H9 (cell line): ENCODE data around the gene MMRN1. TPM values are rescaled to one million over a fixed set of nuclear protein-coding genes. Genes with fewer than 3 reads are reported as not detected.
A peak's percentile ranks its signal among the peaks of the same experiment; 100 is the strongest.

Experiments
- DNase-seq: peaks from one replicate; pipeline ENCODE4 v3.0.0-alpha.2; 2017
- H2AFZ ChIP-seq: one replicate; pipeline ENCODE4 v1.6.1; 2013; ENCODE audit warnings: mild to moderate bottlenecking, low read length, control low read depth, moderate library complexity
- H2AK5ac ChIP-seq: 2 replicates; pipeline ENCODE4 v1.6.1; 2013; ENCODE audit warnings: low read length, control low read depth, mixed read lengths; ENCODE audit not compliant: insufficient read length
- H2BK120ac ChIP-seq: one replicate; pipeline ENCODE4 v1.6.1; 2013; ENCODE audit warnings: low read depth, mild to moderate bottlenecking, low read length, control low read depth, inconsistent platforms; ENCODE audit not compliant: poor library complexity, severe bottlenecking
- H2BK12ac ChIP-seq: 2 replicates; pipeline ENCODE4 v1.6.1; 2013; ENCODE audit warnings: low read length, control low read depth, mixed read lengths, low read depth; ENCODE audit not compliant: insufficient read length
- H2BK15ac ChIP-seq: 2 replicates; pipeline ENCODE4 v1.6.1; 2013; ENCODE audit warnings: low read depth, low read length, control low read depth
- H2BK20ac ChIP-seq: one replicate; pipeline ENCODE4 v1.6.1; 2013; ENCODE audit warnings: low read depth, mild to moderate bottlenecking, low read length, control low read depth, inconsistent platforms; ENCODE audit not compliant: poor library complexity, severe bottlenecking
- H2BK5ac ChIP-seq: 2 replicates; pipeline ENCODE4 v1.6.1; 2013; ENCODE audit warnings: low read length, control low read depth, mixed read lengths; ENCODE audit not compliant: insufficient read length
- H3K14ac ChIP-seq: 2 replicates; pipeline ENCODE4 v1.6.1; 2013; ENCODE audit warnings: low read length, control low read depth; ENCODE audit not compliant: insufficient read depth
- H3K18ac ChIP-seq: 2 replicates; pipeline ENCODE4 v1.6.1; 2013; ENCODE audit warnings: low read depth, mild to moderate bottlenecking, mixed read lengths, low read length, control low read depth; ENCODE audit not compliant: insufficient read length
- H3K23ac ChIP-seq: 2 replicates; pipeline ENCODE4 v1.6.1; 2013; ENCODE audit warnings: low read length, control low read depth, mixed read lengths, low read depth; ENCODE audit not compliant: insufficient read length
- H3K23me2 ChIP-seq: 2 replicates; pipeline ENCODE4 v1.6.1; 2013; ENCODE audit warnings: low read depth, mild to moderate bottlenecking, mixed read lengths, low read length, control low read depth; ENCODE audit not compliant: insufficient read length, poor library complexity, severe bottlenecking
- H3K27ac ChIP-seq: 2 replicates; pipeline ENCODE4 v1.5.1; 2013; ENCODE audit warnings: low read length, control low read depth, mixed read lengths, low read depth; ENCODE audit not compliant: insufficient read length
- H3K27me3 ChIP-seq: 2 replicates; pipeline ENCODE4 v1.6.1; 2013; ENCODE audit warnings: low read length, control low read depth, inconsistent platforms; ENCODE audit not compliant: insufficient read depth
- H3K4ac ChIP-seq: 2 replicates; pipeline ENCODE4 v1.6.1; 2013; ENCODE audit warnings: low read depth, mild to moderate bottlenecking, control low read depth, inconsistent platforms, low read length, moderate library complexity
- H3K4me1 ChIP-seq: 2 replicates; pipeline ENCODE4 v1.6.1; 2013; ENCODE audit warnings: low read length, control low read depth, inconsistent platforms; ENCODE audit not compliant: insufficient read depth
- H3K4me2 ChIP-seq: 2 replicates; pipeline ENCODE4 v1.6.1; 2013; ENCODE audit warnings: low read length, control low read depth, mixed read lengths; ENCODE audit not compliant: insufficient read length, insufficient read depth
- H3K56ac ChIP-seq: 2 replicates; pipeline ENCODE4 v1.6.1; 2013; ENCODE audit warnings: low read depth, mild to moderate bottlenecking, mixed read lengths, low read length, control low read depth; ENCODE audit not compliant: insufficient read length
- H3K79me1 ChIP-seq: 2 replicates; pipeline ENCODE4 v1.6.1; 2013; ENCODE audit warnings: low read depth, mild to moderate bottlenecking, moderate library complexity, low read length, control low read depth, inconsistent platforms; ENCODE audit not compliant: insufficient read depth, poor library complexity, severe bottlenecking
- H3K79me2 ChIP-seq: 2 replicates; pipeline ENCODE4 v1.6.1; 2013; ENCODE audit warnings: low read length, control low read depth, inconsistent platforms; ENCODE audit not compliant: insufficient read depth
- H3K9ac ChIP-seq: 2 replicates; pipeline ENCODE4 v1.6.1; 2013; ENCODE audit warnings: low read length, control low read depth, mixed read lengths; ENCODE audit not compliant: insufficient read length; ENCODE audit errors: extremely low read depth
- H3K9me3 ChIP-seq: one replicate; pipeline ENCODE4 v1.6.1; 2013; ENCODE audit warnings: low read depth, low read length, inconsistent platforms; ENCODE audit not compliant: control insufficient read depth
- H3T11ph ChIP-seq: one replicate; pipeline ENCODE4 v1.6.1; 2013; ENCODE audit warnings: mild to moderate bottlenecking, low read length, control low read depth, inconsistent platforms
- H4K20me1 ChIP-seq: one replicate; pipeline ENCODE4 v1.6.1; 2013; ENCODE audit not compliant: control insufficient read depth, insufficient read length, insufficient read depth
- H4K5ac ChIP-seq: 2 replicates; pipeline ENCODE4 v1.6.1; 2013; ENCODE audit warnings: low read depth, mild to moderate bottlenecking, mixed read lengths, low read length, control low read depth; ENCODE audit not compliant: insufficient read length
- H4K8ac ChIP-seq: replicated peaks from 2 replicates; pipeline ENCODE4 v1.6.1; 2013; ENCODE audit warnings: low read length, control low read depth, mixed read lengths, low read depth; ENCODE audit not compliant: insufficient read length
- H4K91ac ChIP-seq: 2 replicates; pipeline ENCODE4 v1.6.1; 2013; ENCODE audit warnings: low read depth, mild to moderate bottlenecking, moderate library complexity, mixed read lengths, low read length, control low read depth; ENCODE audit not compliant: insufficient read length
- H3K27ac Mint-ChIP-seq, 3 experiments: 2 replicates in 2 of 3; 3 replicates in 1 of 3; pipeline ENCODE4 v1.8.0; 2020 to 2021; ENCODE audit warnings: mixed read lengths in 3 of 3, mild to moderate bottlenecking in 1 of 3, moderate library complexity in 1 of 3
- H3K27me3 Mint-ChIP-seq: 2 replicates; pipeline ENCODE4 v1.8.0; 2021; ENCODE audit warnings: low read depth, mild to moderate bottlenecking, moderate library complexity, mixed read lengths
- H3K36me3 Mint-ChIP-seq, 3 experiments: 2 replicates in 2 of 3; 3 replicates in 1 of 3; pipeline ENCODE4 v1.8.0; 2020 to 2021; ENCODE audit warnings: low read depth in 3 of 3, mixed read lengths in 3 of 3; ENCODE audit not compliant: insufficient read depth in 1 of 3
- H3K4me1 Mint-ChIP-seq, 2 experiments: 2 replicates each; pipeline ENCODE4 v1.8.0; 2020; ENCODE audit warnings: mixed read lengths in 2 of 2
- H3K4me3 Mint-ChIP-seq, 2 experiments: 2 replicates in 1 of 2; 3 replicates in 1 of 2; pipeline ENCODE4 v1.8.0; 2020 to 2021; ENCODE audit warnings: mild to moderate bottlenecking in 2 of 2, mixed read lengths in 2 of 2, moderate library complexity in 1 of 2
- H3K9me3 Mint-ChIP-seq, 2 experiments: 2 replicates in 1 of 2; 3 replicates in 1 of 2; pipeline ENCODE4 v1.8.0; 2020; ENCODE audit warnings: mild to moderate bottlenecking in 2 of 2, mixed read lengths in 2 of 2, moderate library complexity in 1 of 2
- WGBS: extraction: QIAGEN DNeasy Blood & Tissue Kit; methylation state at CpG from one replicate; pipeline ENCODE4 v1.1.7; 2013; ENCODE audit warnings: missing lambda C conversion rate, low lambda C conversion rate, mixed read lengths; ENCODE audit not compliant: insufficient read length; ENCODE audit errors: extremely low coverage; 5-methylcytosine and 5-hydroxymethylcytosine counted together
- total RNA-seq: library from RNA; stranded (reverse); gene quantifications from 2 replicates; pipeline ENCODE4 v1.2.1, GENCODE V29; 2021
- TF ChIP-seq, protein P1 (sequence below): fragments of 200-600 bp; sonication (generic); conservative IDR thresholded peaks from 3 replicates; pipeline ENCODE4 v1.8.0; 2021; ENCODE audit warnings: antibody characterized with exemption, mild to moderate bottlenecking

The MMRN1 gene
- total RNA-seq, 1 experiment from 2014 or later: not detected

DNA sequence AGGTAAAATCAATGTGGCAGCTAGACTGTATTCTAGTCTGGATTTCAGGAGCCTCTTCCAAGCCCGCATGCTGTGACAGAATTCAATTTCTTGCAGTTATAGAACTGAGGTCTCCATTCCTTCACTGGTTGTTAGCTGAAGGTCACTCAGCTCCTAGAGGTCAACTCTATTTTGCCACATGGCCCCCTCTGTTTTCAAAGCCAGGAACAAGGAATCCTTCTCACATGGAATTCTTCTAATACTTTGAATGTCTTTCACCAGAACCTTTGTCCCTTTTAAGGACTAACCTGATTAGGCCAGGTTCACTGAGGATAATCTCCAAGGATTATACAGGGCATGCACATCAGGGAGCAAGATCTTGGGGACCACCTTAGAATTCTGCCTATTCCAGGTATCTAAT lies 23.4 kb upstream of the MMRN1 start:
- Histone ChIP-seq H2BK120ac (no peak overlapping the region), H3K4me1 (no peaks in the 10 kb centered on the region), H2BK5ac (no peak overlapping the region), H3K4me2 (no peak overlapping the region), H3K9ac (no peak overlapping the region), H2AK5ac (no peak overlapping the region), H4K8ac (no peak overlapping the region), H3K56ac (no peak overlapping the region), H3K23me2 (no peaks in the 10 kb centered on the region), H3K23ac (no peak overlapping the region), H3K27ac (no peak overlapping the region), H3K79me1 (no peaks in the 10 kb centered on the region), H2BK20ac (no peak overlapping the region), H3K14ac (no peak overlapping the region), H3T11ph (no peak overlapping the region), H4K20me1 (no peaks in the 10 kb centered on the region), H3K18ac (no peak overlapping the region), H4K91ac (no peak overlapping the region), H4K5ac (no peak overlapping the region), H3K27me3 (no peaks in the 10 kb centered on the region), H2AFZ (no peak overlapping the region), H3K79me2 (no peaks in the 10 kb centered on the region), H3K9me3 (no peaks in the 10 kb centered on the region), H2BK15ac (no peak overlapping the region), H3K4ac (no peak overlapping the region), H2BK12ac (no peak overlapping the region)
- H3K9me3 Mint-ChIP-seq: peaks cover 4 to 6% of the 10 kb centered on the region in 2 experiments; a peak in 3 of 5 replicates
- 0 out of 7 replicates have a peak, but pooled peaks cover 0 to 4% (median 0%) of the 10 kb centered on the region in 3 experiments for H3K36me3 Mint-ChIP-seq
- peaks cover 4 to 5% of the 10 kb centered on the region in 2 experiments; a peak in 2 of 4 replicates for H3K4me1 Mint-ChIP-seq
- peak overlapping the region in 1 of 3 experiments; percentile 72; a peak in 1 of 7 replicates for H3K27ac Mint-ChIP-seq
- H3K27me3 Mint-ChIP-seq: no peaks in the 10 kb centered on the region
- no CpG with 5 or more reads among the region's 1 CpG for WGBS
- no peak overlapping the region for H3K4me3 Mint-ChIP-seq
- TF ChIP-seq, protein P1, sequence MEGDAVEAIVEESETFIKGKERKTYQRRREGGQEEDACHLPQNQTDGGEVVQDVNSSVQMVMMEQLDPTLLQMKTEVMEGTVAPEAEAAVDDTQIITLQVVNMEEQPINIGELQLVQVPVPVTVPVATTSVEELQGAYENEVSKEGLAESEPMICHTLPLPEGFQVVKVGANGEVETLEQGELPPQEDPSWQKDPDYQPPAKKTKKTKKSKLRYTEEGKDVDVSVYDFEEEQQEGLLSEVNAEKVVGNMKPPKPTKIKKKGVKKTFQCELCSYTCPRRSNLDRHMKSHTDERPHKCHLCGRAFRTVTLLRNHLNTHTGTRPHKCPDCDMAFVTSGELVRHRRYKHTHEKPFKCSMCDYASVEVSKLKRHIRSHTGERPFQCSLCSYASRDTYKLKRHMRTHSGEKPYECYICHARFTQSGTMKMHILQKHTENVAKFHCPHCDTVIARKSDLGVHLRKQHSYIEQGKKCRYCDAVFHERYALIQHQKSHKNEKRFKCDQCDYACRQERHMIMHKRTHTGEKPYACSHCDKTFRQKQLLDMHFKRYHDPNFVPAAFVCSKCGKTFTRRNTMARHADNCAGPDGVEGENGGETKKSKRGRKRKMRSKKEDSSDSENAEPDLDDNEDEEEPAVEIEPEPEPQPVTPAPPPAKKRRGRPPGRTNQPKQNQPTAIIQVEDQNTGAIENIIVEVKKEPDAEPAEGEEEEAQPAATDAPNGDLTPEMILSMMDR: no peak
- DNase-seq: no peak
